HL-60 (cell line): ENCODE measurements around the gene RERE.

Experiments
- TF ChIP-seq, protein P1 (sequence below): IDR thresholded peaks from one replicate; pipeline ENCODE4 v1.5.1; 2011; ENCODE audit warnings: low read length, control low read depth, inconsistent platforms; ENCODE audit not compliant: insufficient read depth
- TF ChIP-seq, protein P2 (sequence below): IDR thresholded peaks from 2 replicates; pipeline ENCODE4 v1.6.1; 2012; ENCODE audit warnings: low read depth; ENCODE audit not compliant: insufficient replicate concordance

- TF ChIP-seq, protein P1, sequence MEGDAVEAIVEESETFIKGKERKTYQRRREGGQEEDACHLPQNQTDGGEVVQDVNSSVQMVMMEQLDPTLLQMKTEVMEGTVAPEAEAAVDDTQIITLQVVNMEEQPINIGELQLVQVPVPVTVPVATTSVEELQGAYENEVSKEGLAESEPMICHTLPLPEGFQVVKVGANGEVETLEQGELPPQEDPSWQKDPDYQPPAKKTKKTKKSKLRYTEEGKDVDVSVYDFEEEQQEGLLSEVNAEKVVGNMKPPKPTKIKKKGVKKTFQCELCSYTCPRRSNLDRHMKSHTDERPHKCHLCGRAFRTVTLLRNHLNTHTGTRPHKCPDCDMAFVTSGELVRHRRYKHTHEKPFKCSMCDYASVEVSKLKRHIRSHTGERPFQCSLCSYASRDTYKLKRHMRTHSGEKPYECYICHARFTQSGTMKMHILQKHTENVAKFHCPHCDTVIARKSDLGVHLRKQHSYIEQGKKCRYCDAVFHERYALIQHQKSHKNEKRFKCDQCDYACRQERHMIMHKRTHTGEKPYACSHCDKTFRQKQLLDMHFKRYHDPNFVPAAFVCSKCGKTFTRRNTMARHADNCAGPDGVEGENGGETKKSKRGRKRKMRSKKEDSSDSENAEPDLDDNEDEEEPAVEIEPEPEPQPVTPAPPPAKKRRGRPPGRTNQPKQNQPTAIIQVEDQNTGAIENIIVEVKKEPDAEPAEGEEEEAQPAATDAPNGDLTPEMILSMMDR = no peak
- TF ChIP-seq, protein P2, sequence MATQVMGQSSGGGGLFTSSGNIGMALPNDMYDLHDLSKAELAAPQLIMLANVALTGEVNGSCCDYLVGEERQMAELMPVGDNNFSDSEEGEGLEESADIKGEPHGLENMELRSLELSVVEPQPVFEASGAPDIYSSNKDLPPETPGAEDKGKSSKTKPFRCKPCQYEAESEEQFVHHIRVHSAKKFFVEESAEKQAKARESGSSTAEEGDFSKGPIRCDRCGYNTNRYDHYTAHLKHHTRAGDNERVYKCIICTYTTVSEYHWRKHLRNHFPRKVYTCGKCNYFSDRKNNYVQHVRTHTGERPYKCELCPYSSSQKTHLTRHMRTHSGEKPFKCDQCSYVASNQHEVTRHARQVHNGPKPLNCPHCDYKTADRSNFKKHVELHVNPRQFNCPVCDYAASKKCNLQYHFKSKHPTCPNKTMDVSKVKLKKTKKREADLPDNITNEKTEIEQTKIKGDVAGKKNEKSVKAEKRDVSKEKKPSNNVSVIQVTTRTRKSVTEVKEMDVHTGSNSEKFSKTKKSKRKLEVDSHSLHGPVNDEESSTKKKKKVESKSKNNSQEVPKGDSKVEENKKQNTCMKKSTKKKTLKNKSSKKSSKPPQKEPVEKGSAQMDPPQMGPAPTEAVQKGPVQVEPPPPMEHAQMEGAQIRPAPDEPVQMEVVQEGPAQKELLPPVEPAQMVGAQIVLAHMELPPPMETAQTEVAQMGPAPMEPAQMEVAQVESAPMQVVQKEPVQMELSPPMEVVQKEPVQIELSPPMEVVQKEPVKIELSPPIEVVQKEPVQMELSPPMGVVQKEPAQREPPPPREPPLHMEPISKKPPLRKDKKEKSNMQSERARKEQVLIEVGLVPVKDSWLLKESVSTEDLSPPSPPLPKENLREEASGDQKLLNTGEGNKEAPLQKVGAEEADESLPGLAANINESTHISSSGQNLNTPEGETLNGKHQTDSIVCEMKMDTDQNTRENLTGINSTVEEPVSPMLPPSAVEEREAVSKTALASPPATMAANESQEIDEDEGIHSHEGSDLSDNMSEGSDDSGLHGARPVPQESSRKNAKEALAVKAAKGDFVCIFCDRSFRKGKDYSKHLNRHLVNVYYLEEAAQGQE = no peak
Observed at GRCh38 chr1:8311068-8311718, 506.2 kb downstream of the RERE start.
